GM21737 (cell line): Measurements from ENCODE around the gene COL13A1.

Experiments
- ATAC-seq: cut with Tn5 transposase; IDR thresholded peaks from one replicate; pipeline ENCODE4 v1.9.1; 2021; ENCODE audit warnings: mild to moderate bottlenecking, moderate library complexity; ENCODE audit not compliant: unreplicated experiment

The COL13A1 gene

DNA sequence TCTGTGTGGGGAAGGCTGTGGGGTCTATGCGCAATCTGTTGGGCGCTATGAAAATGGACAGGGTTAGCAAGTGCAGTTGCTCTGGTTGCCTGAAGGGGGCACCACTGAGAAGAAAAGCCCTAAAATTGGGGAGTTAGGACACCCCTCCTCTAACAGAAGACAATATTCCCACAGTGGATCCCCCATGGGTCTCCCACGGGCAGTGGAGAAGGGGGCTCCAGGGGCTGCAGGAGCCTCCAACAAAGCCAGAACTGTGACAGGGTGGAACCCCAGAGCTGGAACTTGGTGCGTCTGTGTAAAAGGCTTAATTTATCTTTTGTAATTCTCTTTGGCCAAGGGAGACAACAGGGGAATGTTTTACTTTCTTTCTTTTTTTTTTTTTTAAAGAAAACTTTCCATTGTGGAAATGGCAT lies 12.5 kb upstream of the COL13A1 start:
- ATAC-seq = no peak

DNA sequence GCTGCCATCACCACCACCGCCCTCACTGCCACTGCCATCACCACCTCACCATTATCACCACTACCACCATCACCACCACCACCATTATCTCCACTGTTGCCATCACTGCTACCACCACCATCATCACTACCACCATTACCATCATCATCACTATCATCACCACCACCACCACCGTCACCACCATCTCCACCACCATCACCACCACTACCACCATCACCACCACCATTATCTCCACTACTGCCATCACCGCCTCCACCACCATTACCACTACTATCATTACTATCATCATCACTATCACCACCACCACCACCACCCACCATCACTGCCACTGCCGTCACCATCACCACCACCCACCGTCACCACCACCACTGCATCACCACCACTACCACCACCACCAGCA lies 9.9 kb upstream of the COL13A1 start:
- no peak for ATAC-seq

DNA sequence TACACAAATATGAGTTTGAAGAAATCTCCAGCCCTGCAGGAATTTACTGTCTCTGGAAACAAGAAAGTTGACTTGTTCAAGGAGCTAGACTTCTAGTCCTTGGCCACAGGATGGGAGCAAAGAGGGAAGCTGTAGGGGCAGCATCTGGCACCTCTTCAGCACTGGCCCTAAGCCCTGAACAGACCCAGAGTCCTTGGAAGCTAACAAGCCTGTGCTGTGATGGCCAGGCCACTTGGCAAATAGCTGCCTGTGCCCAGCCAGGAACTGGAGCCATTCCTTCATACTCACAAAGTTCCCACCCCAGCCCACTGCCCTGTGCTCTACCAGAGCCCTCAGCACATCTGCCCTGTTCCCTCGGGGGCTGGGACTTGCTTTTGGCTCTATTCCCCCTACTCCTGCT lies 9.4 kb upstream of the COL13A1 start:
- ATAC-seq = no peak

DNA sequence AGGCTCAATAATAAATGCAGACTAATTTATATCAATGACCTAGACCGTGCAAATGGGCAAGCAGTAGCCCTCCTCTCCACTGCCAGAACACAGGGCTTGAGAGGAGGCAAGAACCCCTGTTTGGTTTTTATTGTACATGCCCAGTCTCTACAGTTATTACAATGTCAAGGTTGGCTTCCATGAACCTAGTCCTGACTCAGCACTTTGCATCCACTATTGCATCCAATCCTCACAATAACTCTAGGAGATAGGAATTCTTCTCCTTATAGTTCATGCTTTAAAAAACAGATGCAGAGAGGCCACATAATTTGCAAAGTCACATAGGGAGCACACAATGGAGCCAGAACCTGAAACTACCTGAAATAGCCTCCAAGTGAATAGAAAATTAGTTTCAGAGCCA lies 7.0 kb upstream of the COL13A1 start:
- no peak for ATAC-seq

DNA sequence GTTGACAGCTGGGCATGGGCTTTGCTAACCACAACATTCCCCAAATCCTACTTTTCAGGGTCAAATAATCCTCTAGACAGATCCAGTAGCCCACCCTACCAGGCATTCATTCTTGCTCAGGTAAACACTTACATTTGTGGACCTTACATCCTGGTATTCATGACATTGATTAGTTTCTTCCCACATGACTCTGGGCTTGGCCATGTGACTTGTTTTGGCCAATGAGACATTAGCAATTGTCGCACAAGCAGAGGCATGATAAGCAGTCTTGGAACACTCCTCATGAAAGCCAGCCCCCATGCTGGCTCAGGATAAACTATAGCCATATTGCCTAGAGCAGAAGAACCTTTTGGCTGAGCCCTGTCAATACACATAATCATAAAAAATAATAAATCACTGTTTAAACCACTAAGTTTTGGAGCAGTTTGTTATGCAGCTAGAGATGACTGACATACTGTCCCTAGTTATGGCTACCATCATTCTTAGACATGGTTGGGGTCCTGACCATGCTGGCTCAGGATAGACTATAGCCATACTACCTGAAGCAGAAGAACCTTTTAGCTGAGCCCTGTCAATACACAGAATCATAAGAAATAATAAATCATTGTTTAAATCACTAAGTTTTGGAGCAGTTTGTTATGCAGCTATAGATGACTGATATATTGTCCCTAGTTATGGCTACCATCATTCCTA lies 6.3 kb upstream of the COL13A1 start:
- ATAC-seq = no peak

DNA sequence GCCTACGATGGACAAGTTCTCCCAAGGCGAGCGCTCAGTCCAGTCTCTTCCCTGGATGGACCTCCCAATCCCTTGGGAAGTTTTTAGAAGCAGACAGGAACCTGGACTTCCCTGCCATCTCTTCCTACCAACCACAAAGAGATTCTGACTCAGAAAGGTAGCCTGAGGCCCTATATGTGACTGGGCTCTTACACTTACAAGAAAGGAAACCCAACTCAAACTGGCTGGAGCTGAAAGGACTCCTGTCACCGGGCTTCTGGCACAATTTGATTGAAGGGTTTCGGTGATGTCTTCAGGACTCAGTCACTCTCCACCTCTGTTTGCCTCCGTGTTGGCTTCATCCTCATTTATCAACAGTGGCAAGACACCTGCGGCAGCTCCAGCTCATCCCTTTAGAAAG lies 3.7 kb upstream of the COL13A1 start:
- no peak for ATAC-seq

DNA sequence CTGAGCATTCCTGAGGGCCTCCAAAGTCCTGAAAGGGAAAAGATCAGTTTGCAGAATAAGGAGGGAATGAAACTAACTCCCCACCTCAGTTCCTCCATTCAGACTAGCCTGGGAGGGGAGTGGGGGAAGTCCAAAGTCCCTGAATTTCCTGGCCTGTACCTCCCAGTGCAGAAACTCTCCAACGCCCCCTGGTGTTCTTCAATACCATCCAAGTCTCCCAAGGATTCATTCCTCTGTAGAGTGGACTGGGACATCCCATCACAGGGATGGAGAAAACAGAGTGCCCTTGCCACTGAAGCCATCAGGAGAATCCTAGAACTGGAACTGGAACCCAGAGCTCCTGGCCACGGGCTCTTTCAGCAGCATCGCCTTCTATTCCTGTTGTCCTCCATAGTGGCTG lies 1.6 kb upstream of the COL13A1 start:
- no peak for ATAC-seq

DNA sequence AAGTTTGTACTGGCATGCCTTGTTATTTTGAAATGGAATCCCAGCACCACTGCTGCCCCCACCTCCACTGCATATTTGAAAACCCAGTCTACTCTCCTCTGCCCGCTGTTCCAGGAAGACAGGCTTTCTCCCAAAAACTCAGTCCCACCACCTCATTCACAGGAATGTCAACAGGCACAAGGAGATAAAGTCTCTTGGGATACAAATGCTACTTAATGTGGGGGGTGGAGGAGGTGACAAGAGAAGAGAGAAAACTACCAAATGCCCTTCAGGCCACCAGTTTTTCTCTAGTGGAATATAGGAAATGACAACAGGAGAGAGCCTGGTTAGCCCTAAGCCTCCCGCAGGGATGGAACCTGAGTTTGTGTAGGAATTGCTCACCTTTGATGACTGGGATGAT lies 1.0 kb upstream of the COL13A1 start:
- ATAC-seq = no peak

DNA sequence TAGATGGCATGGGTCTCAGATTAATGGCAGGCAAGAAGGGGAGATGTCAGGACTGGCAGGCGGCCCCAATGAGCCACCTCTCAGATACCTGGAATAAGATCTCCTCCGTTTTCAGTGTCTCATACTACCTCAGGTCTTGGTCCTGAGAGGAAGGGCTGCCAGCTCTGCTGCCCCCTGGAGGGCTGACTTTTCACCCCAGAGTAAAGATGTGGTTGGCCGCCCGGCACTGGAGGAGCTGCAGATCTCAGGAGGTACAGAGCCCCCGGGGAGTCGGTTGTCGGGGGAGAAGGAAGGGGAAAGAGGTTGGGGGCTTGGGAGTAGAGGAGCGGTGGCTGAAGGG lies 642 bp upstream of the COL13A1 start:
- ATAC-seq = no peak

DNA sequence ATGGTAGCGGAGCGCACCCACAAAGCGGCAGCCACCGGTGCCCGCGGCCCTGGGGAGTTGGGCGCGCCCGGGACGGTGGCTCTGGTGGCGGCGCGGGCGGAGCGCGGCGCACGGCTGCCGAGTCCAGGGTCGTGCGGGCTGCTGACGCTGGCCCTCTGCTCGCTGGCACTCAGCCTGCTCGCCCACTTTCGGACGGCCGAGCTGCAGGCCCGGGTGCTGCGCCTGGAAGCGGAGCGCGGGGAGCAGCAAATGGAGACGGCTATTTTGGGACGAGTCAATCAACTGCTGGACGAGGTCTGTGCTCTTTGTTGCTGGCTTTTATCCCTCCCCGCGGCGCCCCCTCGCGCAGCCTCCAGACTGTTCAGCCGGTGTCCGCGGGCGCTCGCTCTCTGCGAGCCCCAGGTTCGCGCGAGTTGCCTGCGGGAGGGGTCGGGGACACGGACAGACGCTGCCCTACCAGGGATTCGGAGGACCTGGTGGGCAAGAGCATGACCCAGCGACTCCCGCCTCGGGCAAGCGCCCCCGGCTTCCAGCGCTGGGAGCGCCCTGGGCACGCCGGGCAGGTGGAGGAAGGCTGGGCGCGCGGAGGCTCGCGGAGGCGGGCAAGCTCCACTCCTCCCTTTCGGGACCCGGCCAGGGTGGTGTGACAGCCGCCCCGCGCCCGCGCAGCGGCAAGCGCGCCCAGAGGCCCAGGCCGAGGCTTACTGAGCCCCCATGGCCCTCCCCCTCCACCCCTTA lies 887 bp downstream of the COL13A1 start:
- ATAC-seq = no peak

DNA sequence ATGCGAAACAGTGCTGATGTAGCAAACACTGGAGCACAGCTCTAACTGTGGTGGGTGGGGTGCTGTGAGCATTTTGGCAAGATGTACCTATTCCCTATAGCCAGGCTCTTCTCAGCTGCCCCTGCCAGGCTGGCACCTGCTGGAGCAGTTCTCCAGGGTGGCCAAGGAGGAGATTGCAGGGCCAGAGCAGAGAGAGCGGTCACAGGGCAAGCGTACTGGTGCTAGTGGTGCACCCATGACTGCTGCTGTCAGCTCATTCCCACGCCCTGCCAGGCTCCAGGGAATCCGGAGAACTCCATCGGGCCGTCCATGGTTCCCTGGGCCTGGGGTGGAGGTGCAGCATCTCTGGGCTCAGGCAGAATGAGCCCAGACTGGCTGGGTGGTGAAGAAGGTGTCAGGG lies 2.1 kb downstream of the COL13A1 start:
- no peak for ATAC-seq

DNA sequence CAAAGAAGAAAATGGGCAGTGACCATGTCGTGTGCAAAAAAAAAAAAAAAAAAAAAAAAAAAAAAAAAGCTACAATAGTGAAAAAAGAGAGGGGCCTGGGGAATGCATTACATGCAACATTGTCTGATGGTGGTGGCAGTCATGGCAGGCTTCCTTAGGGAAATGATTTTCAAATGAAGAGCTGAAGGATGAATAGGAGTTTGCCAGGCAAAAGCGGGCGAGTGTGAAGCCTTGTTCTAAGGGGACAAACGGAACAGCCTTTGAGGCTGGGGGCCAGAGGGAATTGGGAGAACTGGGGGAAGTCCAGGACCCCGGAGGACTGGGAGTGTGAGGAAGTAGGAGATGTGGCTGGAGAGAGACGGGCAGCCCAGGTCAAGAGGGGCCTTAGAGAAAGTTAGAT lies 3.1 kb downstream of the COL13A1 start:
- no peak for ATAC-seq

DNA sequence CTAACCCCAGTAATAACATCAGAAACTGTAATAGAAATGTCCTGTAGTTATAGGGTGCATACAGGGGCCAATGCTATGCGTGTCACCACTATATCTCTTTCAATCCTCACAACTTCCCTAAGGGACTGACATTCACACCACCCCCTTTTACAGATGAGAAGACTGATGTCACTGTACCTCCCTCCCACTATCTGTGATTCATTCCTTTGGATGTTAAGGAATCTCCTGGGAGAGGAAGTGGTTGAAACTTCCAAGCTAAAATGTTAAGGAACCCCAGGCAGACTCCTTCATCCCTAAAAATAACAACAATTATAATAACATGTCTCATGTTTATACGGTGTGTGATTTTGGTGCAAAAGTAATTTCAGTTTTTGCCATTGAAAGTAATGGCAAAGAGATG lies 5.4 kb downstream of the COL13A1 start:
- ATAC-seq = no peak

DNA sequence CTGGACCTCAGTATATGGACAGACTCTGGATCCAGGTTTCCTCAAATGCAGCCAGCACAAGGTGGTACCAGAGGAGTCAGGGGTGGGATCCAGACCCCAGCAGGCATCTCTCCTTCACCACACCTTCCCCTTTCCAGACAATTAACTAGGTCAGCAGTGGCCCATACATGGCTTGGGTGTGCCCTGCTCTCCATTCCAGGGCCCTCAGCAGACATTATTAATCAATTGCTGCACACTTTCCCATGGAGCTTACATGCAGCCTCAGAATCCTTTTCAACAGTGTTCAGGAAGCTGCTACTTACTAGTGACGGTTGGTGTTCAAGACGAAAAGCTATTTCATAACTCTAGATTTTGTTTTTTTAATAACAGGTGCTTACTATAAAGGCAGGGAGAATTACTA lies 6.0 kb downstream of the COL13A1 start:
- no peak for ATAC-seq

DNA sequence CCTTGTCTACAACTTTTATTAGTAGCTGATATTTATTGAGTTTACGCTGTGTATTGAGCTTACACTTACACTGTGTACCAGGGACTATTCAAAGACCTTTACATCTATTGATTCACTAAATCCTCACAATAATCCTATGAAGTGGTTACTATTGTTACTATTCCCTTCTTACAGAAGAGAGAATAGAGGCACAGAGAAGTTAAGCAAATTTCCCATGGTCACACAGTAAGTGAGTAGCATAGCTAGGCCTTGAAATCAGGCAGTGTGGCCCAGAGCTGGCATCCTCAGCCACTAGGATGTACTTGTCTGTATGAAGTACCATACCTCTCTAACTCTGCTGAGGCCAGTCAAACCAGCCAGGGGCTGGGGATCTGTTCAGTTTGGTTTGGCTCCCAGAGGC lies 7.6 kb downstream of the COL13A1 start:
- no peak for ATAC-seq

DNA sequence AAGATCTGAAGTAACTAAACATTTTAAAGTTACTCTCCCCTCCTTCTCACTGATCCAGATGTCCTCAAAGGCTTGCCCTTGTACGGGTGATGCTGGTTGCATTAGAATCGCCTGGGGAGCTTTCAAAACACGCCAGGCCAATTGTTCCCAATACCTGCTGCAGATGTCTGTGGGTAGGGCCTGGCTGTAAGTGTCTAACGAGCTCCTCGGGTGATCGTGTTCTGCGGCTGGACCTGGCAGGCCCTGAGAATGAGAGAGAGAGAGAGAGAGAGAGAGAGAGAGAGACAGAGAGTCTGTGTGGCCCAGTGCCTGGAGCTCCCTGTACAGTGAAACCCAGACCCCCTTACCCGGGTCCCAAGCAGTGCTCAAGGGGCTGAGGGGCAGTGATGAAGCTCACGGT lies 8.4 kb downstream of the COL13A1 start:
- no peak for ATAC-seq

DNA sequence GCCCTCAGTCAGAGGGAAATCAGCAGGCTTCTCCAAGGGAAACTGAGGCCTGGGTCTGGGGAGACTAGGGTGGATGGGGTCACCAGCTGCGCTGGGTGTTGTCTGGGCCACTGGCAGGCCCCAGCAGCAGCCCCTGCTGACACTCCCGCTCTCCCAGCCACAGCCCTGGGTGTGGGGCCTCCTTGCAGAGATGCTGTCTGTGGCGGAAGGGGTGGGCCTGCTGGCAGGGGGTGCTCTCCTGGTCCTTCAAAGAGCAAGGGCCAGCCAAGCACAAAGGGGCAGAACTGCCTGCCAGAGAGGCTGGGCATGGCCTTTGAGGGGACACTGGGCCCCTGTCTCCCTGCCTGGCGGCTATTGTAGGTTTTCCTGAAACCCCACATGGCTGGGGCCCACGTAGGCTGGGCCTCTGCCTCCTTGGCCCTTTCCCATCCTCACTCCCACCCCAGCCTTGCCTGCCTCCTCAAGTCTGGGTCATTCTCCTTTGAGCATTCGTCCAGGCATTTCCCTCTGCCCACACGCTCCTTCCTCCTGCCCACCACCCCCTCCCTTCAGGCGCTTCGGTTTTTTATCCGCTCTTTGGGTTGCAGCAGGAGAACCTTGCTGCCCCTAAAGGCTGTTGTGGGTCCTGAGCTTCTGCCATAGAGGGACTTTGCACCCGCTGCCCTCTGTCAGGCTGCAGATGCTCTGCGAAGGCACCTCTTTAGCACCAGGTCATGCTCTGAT lies 9.1 kb downstream of the COL13A1 start:
- ATAC-seq = no peak

DNA sequence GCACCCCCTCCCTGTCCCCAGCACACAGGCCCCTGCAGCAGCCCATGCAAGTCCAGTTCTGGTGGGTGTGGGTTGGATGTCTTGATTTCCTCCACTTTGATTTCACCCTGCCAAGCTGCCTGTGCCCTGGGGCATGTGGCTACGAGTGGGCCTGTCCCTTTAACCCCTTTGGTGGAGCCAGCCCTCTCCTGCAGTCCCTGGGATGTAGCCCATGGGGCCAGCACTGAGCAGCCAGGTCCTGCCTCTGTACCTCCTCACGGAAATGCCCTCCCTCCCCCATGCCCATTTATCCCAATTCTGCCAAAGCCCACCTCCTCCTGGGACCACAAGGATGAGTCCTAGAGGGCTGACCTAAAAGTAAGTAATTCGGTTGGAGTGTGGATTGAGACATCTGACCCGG lies 11.9 kb downstream of the COL13A1 start:
- no peak for ATAC-seq

DNA sequence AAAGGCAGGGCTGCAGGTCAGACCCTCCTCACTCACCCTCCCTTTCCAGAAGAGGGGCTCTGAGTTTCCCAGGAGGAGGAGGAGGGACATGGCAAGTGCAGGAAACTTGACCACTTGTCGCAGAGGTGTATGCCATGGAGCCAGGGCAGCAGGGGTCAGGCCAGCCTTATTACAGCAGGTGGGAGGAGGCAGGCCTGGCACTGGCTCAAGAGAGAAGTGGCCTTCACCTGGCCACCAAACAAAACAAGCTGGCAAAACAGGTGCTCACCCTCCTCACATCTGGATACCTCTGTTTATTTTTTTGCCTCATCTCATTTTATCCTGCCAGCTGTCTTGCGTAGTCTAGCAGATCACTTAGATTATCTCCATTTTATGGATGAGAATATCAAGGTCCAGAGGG lies 12.5 kb downstream of the COL13A1 start:
- no peak for ATAC-seq

DNA sequence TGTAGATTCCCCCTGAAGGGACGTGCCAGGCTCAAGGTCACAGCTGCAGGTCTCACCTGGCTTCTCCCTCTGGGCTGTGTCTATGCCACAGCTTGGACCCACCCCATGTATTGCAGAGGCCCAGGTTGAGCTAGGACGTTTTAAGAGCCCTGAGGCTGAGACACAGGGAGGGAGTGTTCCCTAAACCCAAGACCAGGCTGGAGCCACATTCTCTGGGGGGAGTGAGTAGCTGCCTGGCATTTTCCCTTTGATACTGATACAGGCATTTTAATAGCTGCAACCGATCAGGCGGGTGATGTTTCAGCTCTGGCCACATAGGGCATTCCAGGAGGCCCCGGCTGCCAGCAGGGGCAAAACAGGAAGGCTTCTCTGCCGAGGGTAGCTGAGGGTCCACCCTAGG lies 13.4 kb downstream of the COL13A1 start:
- ATAC-seq = no peak

DNA sequence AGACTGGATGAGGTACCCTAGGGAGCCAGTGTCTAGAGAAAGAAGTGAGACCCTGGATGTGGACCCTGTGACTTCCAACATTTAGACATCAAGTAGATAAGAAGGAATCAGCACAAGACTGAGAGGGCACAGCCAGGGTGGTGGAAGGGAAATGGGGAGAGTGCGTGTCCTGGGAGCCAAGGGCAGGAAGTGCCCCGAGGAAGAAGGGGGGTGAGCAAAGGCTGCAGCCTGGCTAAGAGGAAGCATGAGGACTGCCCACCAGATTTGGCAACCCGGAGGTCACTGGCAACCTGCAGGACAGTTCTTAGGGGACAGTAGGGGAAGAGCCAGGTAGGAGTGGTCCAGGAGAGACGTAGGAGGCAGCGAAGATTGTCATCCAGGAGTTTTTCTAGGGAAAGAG lies 14.8 kb downstream of the COL13A1 start:
- ATAC-seq = no peak

DNA sequence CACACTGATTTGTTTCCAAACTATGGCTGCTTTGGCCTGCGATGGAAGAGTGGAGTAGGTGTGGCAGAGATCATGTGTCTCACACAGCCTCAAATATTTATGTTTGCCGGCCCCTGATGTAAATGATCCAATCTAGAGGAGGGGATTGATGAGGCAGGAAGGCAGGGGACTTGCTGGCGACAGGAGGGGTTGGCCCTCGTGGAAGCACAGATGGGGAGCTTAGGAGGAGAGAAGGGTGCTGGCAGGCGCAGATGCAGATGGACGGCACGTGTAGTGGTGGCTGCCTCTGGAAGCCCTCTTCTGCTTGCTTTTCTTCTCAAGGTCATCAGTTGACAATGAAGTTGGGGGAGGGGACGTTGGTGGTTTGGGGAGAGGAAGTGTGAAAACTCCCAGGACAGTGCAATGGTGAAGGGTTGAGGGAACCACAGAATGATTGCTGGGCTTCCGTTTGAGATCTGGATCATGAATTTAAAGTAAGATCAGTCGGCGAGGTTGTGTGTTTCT lies 15.4 kb downstream of the COL13A1 start:
- no peak for ATAC-seq
